ENCODE measurements around the gene FGF9.

Gene FGF9

GRCh38 chr13:21719463-21719862, 48.6 kb downstream of the FGF9 start:
- DNase-seq: no peak

- no peak for DNase-seq
These were observed 53.1 kb downstream of the FGF9 start for GRCh38 chr13:21723807-21724505.

- no peak for DNase-seq
These were observed 59.5 kb downstream of the FGF9 start for GRCh38 chr13:21730186-21730880.

GRCh38 chr13:21733475-21734263, 62.8 kb downstream of the FGF9 start:
- DNase-seq: no peak

GRCh38 chr13:21734961-21735360, 64.1 kb downstream of the FGF9 start:
- DNase-seq: no peak

- no peak for DNase-seq
These were observed 65.0 kb downstream of the FGF9 start for GRCh38 chr13:21735701-21736401.

- no peak for DNase-seq
These were observed 66.1 kb downstream of the FGF9 start for GRCh38 chr13:21736926-21737325.

GRCh38 chr13:21738630-21739029, 67.8 kb downstream of the FGF9 start:
- DNase-seq: no peak

GRCh38 chr13:21739771-21740170, 68.9 kb downstream of the FGF9 start:
- DNase-seq: no peak

GRCh38 chr13:21741396-21741979, 70.6 kb downstream of the FGF9 start:
- DNase-seq: no peak

- DNase-seq: no peak
These were observed 71.2 kb downstream of the FGF9 start for GRCh38 chr13:21742096-21742495.

GRCh38 chr13:21744149-21744548, 73.3 kb downstream of the FGF9 start:
- no peak for DNase-seq

GRCh38 chr13:21745307-21745706, 74.4 kb downstream of the FGF9 start:
- no peak for DNase-seq

GRCh38 chr13:21747456-21747855, 76.6 kb downstream of the FGF9 start:
- no peak for DNase-seq

GRCh38 chr13:21748166-21748565, 77.3 kb downstream of the FGF9 start:
- no peak for DNase-seq

- no peak for DNase-seq
These were observed 78.5 kb downstream of the FGF9 start for GRCh38 chr13:21749410-21749809.

GRCh38 chr13:21752501-21752900, 81.6 kb downstream of the FGF9 start:
- no peak for DNase-seq

- DNase-seq: no peak
These were observed 82.3 kb downstream of the FGF9 start for GRCh38 chr13:21753117-21753729.

Measured in inflammatory macrophage treated with lipopolysaccharide for 1 hour (primary cell).